T-helper 22 cell (primary cell): ENCODE measurements around the gene MTX1.

Experiments
- DNase-seq: peaks from one replicate; pipeline ENCODE4 v3.0.0-alpha.2; 2020; ENCODE audit warnings: low read depth

Gene MTX1

DNA sequence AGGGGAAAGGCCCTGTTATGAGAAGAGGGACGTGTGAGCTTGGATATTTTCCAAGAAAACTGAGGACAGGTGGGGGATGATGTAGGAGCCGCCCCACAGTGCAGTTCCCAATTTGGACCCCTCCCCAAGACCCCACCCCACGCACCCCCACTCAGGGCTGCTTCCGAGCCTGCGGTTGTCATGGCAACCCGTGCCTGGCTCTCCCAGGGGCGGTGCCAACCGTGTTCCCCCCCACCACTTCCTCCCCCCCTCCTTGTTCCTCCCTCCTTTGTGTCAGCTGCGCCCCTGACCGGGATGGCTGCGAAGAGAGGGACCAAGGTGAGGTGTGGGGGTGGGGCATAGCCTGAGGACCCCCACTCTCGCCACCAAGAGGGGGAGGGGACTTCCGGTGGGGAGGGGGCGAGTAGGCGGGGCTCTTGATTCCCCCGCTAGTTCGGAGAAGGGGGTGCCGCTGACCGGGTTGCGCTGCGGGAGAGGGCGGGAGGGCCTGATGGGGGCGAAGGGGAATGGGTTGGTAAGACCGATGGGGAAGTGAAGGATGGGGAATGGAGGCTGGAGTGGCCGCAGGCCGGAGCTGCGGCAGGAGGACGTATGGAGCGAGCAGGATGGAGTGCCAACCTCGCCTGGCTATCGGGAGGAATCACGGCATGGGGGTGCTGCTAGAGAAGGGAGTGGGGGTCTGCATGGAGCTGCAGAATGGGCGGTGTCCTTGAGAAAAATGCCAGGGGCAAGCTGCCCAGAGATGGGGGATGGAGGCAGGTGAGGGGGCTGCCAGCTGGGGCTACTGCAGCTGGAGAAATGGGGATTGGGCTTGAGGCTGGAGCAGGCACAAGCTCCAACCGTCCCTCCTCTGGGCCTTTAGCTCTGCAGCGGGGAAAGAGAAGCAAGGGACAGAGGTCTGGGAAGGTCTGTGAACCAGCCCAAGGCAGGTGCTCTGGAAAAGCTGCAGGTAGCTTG lies 33.9 kb upstream of the MTX1 start:
- DNase-seq: peak; percentile 52

GRCh38 chr1:155175281-155175926 lies 33.1 kb upstream of the MTX1 start:
- no peak for DNase-seq

DNA sequence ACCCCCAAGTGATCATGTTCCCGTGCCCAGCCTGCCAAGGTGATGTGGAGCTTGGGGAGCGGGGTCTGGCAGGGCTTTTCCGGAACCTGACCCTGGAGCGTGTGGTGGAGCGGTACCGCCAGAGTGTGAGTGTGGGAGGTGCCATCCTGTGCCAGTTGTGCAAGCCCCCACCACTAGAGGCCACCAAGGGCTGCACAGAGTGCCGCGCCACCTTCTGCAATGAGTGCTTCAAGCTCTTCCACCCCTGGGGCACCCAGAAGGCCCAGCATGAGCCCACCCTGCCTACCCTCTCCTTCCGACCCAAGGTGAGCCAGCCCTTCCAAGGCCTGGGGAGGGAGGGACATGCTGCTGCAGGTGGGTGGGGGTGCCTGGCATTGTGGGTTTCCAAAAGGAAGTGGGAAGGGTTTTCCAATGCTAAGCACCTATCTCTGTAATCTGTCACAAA lies 32.5 kb upstream of the MTX1 start:
- DNase-seq: no peak

- peak; percentile 51 for DNase-seq
Measured at GRCh38 chr1:155176544-155177071, 31.9 kb upstream of the MTX1 start.

DNA sequence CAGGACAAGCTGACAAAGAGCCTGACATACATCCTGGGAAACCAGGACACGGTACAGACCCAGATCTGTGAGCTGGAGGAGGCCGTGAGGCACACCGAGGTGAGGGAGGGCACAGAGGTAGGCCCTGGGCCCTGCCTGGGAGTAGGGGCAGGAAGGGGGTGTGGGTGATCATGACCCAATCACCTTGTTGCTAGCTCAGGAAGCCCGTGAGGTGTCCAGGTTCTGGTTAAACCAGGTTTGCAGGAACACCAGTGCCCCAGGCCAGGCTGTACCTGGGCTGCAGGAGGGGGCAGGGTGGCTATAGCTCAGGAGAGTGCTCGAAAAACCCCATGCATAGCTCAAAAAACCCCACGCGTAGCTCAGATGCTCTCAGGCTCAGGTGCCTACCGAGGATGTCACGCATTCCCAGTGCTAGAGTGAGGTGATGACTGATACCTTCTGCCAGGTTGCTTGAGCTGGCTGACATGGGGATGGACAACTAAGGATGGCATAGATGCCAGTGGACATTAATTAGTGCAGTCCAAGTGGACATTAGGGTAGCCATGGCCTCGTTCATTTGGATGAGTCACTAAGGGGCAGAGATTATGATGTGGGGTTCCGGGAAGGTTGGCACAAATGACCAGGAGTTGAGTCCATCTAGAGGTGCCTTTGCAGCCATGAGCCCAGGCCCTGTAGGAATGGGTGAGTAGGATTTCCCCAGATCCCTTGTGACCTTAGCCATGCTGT lies 31.1 kb upstream of the MTX1 start:
- no peak for DNase-seq

DNA sequence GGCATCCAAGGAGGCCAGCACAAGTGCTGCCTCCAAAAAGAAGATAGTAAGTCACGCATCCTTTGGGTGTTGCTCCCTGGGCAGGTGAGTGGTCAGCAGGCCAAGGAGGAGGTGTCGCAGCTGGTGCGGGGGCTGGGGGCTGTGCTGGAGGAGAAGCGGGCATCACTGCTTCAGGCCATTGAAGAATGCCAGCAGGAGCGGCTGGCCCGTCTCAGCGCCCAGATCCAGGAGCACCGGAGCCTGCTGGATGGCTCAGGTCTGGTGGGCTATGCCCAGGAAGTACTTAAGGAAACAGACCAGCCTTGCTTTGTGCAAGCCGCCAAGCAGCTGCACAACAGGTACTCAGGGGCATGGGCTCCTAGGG lies 30.6 kb upstream of the MTX1 start:
- no peak for DNase-seq

- DNase-seq: no peak
Measured at GRCh38 chr1:155178441-155179111, 29.9 kb upstream of the MTX1 start.

DNA sequence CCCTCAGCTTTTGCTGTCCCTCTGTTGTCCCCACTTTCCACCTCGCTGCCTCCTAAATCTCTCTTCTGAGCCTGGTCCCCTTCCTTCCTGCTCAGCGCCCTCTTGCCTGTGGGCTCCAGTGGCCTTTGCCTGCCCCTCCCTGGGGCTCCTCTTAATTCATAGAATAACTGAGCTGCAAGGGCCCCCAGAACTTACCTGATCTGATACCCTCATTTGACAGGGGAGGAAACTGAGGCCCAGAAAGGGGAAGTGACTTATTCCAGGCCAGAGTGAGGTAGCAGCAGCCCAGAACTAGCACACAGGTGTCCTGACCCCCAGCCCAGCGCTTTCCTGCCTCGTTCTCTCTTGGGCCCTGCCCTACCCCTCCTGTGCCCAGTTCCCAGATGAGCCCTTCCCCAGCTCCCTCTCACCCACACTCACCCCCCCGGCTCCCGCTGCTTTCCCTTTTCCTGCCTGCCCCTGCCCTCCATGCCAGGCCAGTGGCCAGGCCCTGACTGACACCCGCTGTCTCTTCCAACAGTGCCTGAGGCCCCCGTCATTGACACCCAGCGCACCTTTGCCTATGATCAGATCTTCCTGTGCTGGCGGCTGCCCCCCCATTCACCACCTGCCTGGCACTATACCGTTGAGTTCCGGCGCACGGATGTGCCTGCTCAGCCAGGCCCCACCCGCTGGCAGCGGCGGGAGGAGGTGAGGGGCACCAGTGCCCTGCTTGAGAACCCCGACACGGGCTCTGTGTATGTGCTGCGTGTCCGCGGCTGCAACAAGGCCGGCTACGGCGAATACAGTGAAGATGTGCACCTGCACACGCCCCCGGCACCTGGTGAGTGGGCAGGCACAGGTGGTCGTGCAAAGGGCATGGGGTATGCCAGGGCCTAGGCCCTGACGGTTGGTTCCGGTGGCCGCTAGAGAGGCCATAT lies 29.1 kb upstream of the MTX1 start:
- no peak for DNase-seq

DNA sequence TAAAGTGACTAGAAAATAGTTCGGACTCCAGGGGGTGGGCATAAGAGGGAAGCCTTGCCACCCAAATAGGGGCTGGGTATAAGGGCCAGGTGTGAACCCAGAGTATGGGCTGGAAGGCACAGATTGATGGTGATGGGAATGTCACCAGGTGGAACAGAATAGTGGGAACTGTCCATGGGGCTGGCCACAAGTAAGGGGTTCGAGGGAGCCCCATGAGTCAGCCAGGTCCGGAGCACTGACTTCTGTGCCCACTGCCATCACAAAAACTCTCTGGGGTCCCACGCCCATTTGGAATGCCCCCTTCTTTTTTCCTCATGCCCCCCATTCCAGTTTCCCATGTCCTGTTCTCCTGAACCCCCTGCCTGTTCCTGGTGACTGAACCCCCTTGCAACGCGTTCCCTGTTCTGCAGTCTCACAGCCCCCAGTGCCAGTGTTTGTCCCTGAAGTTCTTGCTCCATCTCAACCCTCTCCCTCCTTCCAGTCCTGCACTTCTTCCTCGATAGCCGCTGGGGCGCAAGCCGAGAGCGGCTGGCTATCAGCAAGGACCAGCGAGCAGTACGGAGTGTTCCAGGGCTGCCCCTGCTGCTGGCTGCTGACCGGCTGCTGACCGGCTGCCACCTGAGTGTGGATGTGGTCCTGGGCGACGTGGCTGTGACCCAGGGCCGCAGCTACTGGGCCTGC lies 27.0 kb upstream of the MTX1 start:
- no peak for DNase-seq

GRCh38 chr1:155182052-155182550 lies 26.4 kb upstream of the MTX1 start:
- DNase-seq: no peak

DNA sequence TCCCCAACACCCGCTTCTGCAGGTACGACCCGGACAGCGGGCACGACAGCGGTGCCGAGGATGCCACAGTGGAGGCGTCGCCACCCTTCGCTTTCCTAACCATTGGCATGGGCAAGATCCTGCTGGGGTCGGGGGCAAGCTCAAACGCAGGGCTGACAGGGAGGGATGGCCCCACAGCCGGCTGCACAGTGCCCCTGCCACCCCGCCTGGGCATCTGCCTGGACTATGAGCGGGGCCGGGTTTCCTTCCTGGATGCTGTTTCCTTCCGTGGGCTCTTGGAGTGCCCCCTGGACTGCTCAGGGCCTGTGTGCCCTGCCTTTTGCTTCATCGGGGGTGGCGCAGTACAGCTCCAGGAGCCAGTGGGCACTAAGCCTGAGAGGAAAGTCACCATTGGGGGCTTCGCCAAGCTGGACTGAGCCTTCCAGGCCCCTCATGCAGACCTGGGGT lies 24.7 kb upstream of the MTX1 start:
- DNase-seq: no peak

DNA sequence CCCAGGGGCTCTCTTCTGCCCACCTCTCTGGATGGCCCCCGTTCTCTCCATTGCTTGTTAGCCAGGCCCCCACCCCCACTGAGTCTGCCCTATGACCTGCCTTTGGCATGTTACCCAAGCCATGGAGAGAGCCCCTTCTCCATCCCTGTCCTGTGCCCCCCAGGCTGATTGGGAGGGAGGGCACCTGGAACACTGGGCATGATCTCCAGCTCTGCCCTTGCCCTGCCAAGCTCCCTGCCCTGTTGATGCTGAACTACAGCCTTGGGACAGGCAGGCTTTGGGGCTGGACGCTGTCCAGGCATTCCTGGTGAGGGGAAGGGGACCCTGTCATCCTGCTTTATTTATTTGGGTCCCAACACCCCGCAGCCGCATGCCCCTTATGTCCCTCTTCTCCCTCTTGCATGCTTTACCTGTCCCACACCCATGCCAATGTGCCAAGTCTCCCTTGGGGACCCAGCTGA lies 24.1 kb upstream of the MTX1 start:
- DNase-seq: no peak

DNA sequence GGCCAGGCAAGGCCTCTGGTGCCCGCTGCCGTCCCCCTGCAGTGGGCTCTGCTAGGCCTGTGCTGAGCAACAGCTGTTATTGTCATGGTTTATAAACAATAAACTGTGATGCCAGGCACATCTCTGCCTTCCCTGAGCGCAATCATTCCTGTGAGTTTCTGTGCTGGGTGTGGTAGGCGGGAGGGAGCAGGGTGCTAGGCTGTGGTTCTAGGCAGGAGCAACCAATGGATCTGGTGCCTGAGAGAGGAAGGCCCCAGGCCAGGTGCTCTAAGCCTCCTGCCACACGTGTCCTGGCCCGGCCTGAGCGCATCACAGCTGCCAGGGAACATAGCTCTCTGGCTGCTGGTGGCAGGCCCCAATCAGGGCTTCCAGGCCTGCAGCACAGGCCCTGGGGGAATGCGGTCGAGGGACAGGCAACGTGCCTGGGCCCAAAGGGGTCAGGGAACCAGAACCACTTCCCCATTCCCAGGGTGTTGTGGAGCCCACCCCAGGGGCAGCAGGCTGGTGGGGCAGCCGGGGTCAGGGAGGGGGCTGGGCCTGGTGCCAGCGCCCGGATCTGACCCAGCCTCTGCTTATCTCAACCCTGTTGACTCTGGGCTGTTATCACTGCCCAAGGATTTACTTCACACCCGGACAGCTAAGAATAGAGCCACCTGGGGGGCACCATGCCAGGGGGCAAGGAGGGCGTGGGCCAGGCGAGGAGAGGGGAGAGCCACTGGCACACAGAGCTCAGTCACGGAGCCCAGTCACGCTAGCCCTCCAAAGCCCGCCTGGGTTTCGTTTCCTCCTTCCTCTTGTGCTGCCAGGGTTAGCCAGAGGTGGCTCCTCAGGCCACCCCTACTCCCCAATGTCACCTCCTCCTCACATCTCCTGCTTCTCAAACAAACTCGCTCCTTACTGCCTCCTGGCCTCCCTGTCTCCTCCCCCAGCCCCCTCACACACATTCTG lies 23.4 kb upstream of the MTX1 start:
- no peak for DNase-seq

DNA sequence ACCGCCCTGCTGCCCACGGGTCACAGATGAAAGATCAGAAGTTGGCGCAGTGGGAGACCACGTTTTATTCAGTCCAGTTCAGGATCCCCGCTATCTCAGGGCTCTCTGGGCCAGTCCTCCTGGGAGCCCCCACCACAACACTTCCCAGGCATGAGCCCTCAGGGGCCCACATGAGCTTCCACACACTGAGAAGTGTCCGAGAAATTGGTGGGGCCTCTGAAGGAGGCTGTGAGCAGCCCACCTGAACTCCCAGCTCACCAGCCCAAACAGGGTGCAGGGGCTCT lies 22.8 kb upstream of the MTX1 start:
- DNase-seq: no peak

- no peak for DNase-seq
Measured at GRCh38 chr1:155186067-155186793, 22.3 kb upstream of the MTX1 start.

DNA sequence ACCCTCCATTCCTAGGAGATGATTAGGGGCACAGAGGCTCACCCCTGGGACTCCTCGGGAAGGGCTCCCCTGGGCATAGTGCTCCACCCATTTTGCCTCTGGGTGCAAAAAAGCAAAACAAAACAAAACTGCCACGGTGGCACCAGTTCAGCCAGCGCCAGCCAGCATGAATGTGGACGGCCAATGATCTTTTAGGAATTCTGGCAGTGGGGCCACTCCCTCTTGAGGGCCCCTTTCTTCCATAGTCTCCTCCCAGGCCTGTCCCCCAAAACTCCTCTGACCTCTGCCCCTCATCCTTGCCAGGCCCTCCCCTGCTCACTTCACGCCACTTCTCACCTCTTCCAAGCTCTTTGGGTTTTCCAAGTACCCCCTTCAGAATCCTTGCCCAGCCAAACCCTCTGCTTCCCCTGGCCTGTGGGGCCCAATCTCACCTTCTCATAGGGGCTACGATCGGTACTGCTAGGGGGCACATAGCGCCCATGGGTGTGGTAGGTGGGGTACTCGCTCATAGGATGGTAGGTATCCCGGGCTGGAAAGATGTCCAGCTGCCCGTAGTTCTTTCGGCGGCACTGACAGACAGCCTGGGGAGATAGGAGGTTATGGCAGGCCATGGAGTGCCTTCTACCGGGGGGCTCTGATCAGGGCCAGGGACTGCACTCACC lies 21.6 kb upstream of the MTX1 start:
- DNase-seq: no peak

DNA sequence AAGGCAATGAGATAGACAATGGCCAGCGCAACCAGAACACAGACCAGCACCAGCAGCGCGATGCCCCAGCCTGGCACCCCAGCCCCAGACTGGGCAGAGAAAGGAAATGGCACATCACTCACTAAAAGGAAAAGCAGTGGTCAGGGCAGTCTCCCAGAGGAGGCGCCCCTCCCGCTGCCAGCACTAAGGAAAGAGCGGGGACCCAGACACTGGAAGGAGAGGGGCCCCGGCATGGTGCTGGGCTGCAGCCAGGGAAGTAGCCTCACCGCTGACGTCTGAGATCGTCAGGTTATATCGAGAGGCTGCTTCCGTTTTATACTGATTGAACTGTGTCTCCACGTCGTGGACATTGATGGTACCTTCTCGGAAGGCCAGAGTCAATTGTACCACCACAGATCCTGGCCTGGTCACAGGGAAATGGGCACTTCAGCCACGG lies 21.0 kb upstream of the MTX1 start:
- no peak for DNase-seq

- no peak for DNase-seq
Measured at GRCh38 chr1:155188268-155188667, 20.2 kb upstream of the MTX1 start.
